Smooth muscle cell (in vitro differentiated cells): ENCODE measurements around the gene MGMT. TPM values are rescaled to one million over a fixed set of nuclear protein-coding genes. Genes with fewer than 3 reads are reported as not detected.

Source experiments
- DNase-seq: peaks from one replicate; lab custom pipeline; 2025; ENCODE audit not compliant: unreplicated experiment; lab: John Stamatoyannopoulos, UW
- H2AFZ ChIP-seq: fragments of 200-600 bp; sonication (generic); 2 replicates; pipeline ENCODE4 v1.6.0; 2016; ENCODE audit warnings: antibody characterized with exemption, low read depth, mild to moderate bottlenecking
- H3F3A ChIP-seq: fragments of 200-600 bp; sonication (generic); 2 replicates; pipeline ENCODE4 v1.6.0; 2017; ENCODE audit warnings: antibody characterized with exemption, low read depth
- H3K27ac ChIP-seq: fragments of 200-600 bp; sonication (generic); 2 replicates; pipeline ENCODE4 v1.5.1; 2016; ENCODE audit warnings: low read depth, mild to moderate bottlenecking
- H3K27me3 ChIP-seq: fragments of 200-600 bp; sonication (generic); 2 replicates; pipeline ENCODE4 v1.6.1; 2016; ENCODE audit warnings: low read depth, mild to moderate bottlenecking
- H3K36me3 ChIP-seq: fragments of 200-600 bp; sonication (generic); 2 replicates; pipeline ENCODE4 v1.5.1; 2016; ENCODE audit warnings: low read depth
- H3K4me1 ChIP-seq: fragments of 200-600 bp; sonication (generic); 2 replicates; pipeline ENCODE4 v1.5.1; 2016; ENCODE audit warnings: low read depth
- H3K4me2 ChIP-seq: fragments of 200-600 bp; sonication (generic); 2 replicates; pipeline ENCODE4 v1.6.0; 2016; ENCODE audit warnings: mild to moderate bottlenecking
- H3K4me3 ChIP-seq: fragments of 200-600 bp; sonication (generic); 2 replicates; pipeline ENCODE4 v1.5.1; 2016; ENCODE audit warnings: mild to moderate bottlenecking
- H3K79me2 ChIP-seq: fragments of 200-600 bp; sonication (generic); 2 replicates; pipeline ENCODE4 v1.6.0; 2016; ENCODE audit warnings: low read depth, mild to moderate bottlenecking
- H3K9ac ChIP-seq: fragments of 200-600 bp; sonication (generic); 2 replicates; pipeline ENCODE4 v1.6.0; 2016; ENCODE audit warnings: low read depth
- H3K9me3 ChIP-seq: fragments of 200-600 bp; sonication (generic); replicated peaks from 2 replicates; pipeline ENCODE4 v1.5.1; 2016; ENCODE audit warnings: low read depth
- H4K20me1 ChIP-seq: fragments of 200-600 bp; sonication (generic); 2 replicates; pipeline ENCODE4 v1.6.0; 2016; ENCODE audit warnings: low read depth
- CTCF ChIP-seq: fragments of 200-600 bp; sonication (generic); IDR thresholded peaks from 2 replicates; pipeline ENCODE4 v1.5.1; 2017; ENCODE audit warnings: borderline replicate concordance, mild to moderate bottlenecking, antibody characterized with exemption; ENCODE audit not compliant: insufficient read depth, poor library complexity, severe bottlenecking
- WGBS: methylation state at CpG from one replicate; pipeline ENCODE4 v1.1.7; 2016; ENCODE audit warnings: low lambda C conversion rate; 5-methylcytosine and 5-hydroxymethylcytosine counted together
- polyA plus RNA-seq: library from polyadenylated mRNA; unstranded; fragments of >200 nt; fragmentation: Nextera tagmentation; extraction: Ambion mirVana; gene quantifications from 2 replicates; pipeline ENCODE4 v1.2.1, GENCODE V29; 2016
- total RNA-seq: library from RNA; depleted of rRNA; stranded (reverse); fragments of >200 nt; gene quantifications from 2 replicates; pipeline ENCODE4 v1.2.3, GENCODE V29; 2014

The MGMT gene
- total and polyA plus RNA-seq, 2 experiments from 2014 or later: 21.0 to 33.0 TPM

- Histone ChIP-seq H3F3A (no peaks in the 10 kb centered on the region), H4K20me1 (no peaks in the 10 kb centered on the region), H2AFZ (no peak overlapping the region), H3K36me3 (no peaks in the 10 kb centered on the region), H3K4me2 (no peak overlapping the region), H3K9ac (no peak overlapping the region), H3K4me3 (no peak overlapping the region), H3K79me2 (no peaks in the 10 kb centered on the region), H3K27ac (no peak overlapping the region), H3K9me3 (no peaks in the 10 kb centered on the region), H3K27me3 (no peaks in the 10 kb centered on the region), H3K4me1 (no peaks in the 10 kb centered on the region)
- 95% methylated on average over 8 of the region's 8 CpGs for WGBS
- no peak for DNase-seq
- no peak for TF ChIP-seq CTCF
Observed at GRCh38 chr10:129816656-129817045, 349.6 kb downstream of the MGMT start.
